ENCODE data around the gene KRT71. TPM values are rescaled to one million over a fixed set of nuclear protein-coding genes. Genes with fewer than 3 reads are reported as not detected.

The KRT71 gene
- not detected in 2 replicates for total RNA-seq
- long read RNA-seq = 0 reads

GRCh38 chr12:52552681-52553195 is at the start of gene KRT71:
KRT71 (minus strand) TSS chr12:52553145; CDS start chr12:52553077, 68 bp downstream.
- Mint-ChIP-seq H3K27me3 (ENCODE audit: low read depth) (peaks cover 43% of the 10 kb centered on the region), H3K27ac (ENCODE audit: unreplicated experiment) (peak within 1 kb of the TSS; percentile 40), H3K4me3 (no peak within 1 kb of the TSS), H3K9me3 (no peaks in the 10 kb centered on the region), H3K36me3 (ENCODE audit: low read depth) (no peaks in the 10 kb centered on the region), H3K4me1 (no peaks in the 10 kb centered on the region)
- no peak for TF ChIP-seq CTCF (conservative IDR thresholded peaks at IDR 0.05)
- DNase-seq (ENCODE audit: low read depth, low spot score) = no peak

GRCh38 chr12:52602552-52602951 is 49.6 kb upstream of the KRT71 start:
- DNase-seq (ENCODE audit: low read depth, low spot score) = no peak
- peaks cover 45% of the 10 kb centered on the region for H3K27me3 Mint-ChIP-seq (ENCODE audit: low read depth)
- no peaks in the 10 kb centered on the region for H3K9me3 Mint-ChIP-seq
- H3K4me1 Mint-ChIP-seq = no peaks in the 10 kb centered on the region
- H3K27ac Mint-ChIP-seq (ENCODE audit: unreplicated experiment) = no peak overlapping the region
- no peak overlapping the region for H3K4me3 Mint-ChIP-seq
- H3K36me3 Mint-ChIP-seq (ENCODE audit: low read depth) = no peaks in the 10 kb centered on the region
- no peak for TF ChIP-seq CTCF (conservative IDR thresholded peaks at IDR 0.05)

GRCh38 chr12:52601671-52602070 is 48.7 kb upstream of the KRT71 start:
- DNase-seq (ENCODE audit: low read depth, low spot score) = no peak
- no peak for TF ChIP-seq CTCF (conservative IDR thresholded peaks at IDR 0.05)
- Mint-ChIP-seq H3K9me3 (no peaks in the 10 kb centered on the region), H3K4me1 (no peaks in the 10 kb centered on the region), H3K27ac (ENCODE audit: unreplicated experiment) (no peak overlapping the region), H3K4me3 (no peak overlapping the region), H3K27me3 (ENCODE audit: low read depth) (peaks cover 42% of the 10 kb centered on the region), H3K36me3 (ENCODE audit: low read depth) (no peaks in the 10 kb centered on the region)

- Mint-ChIP-seq H3K4me1 (no peaks in the 10 kb centered on the region), H3K9me3 (no peaks in the 10 kb centered on the region), H3K36me3 (ENCODE audit: low read depth) (no peaks in the 10 kb centered on the region), H3K27me3 (ENCODE audit: low read depth) (peaks cover 44% of the 10 kb centered on the region), H3K4me3 (no peak within 1 kb of the TSS), H3K27ac (ENCODE audit: unreplicated experiment) (no peak within 1 kb of the TSS)
- DNase-seq (ENCODE audit: low read depth, low spot score) = no peak
- no peak for TF ChIP-seq CTCF (conservative IDR thresholded peaks at IDR 0.05)
Measured at GRCh38 chr12:52600941-52601481, 48.1 kb upstream of the KRT71 start, which contains the start of gene KRT72. KRT72 (minus strand) TSS chr12:52601463; CDS start chr12:52601452, 11 bp downstream.

- no peaks in the 10 kb centered on the region for H3K9me3 Mint-ChIP-seq
- no peak overlapping the region for H3K27ac Mint-ChIP-seq (ENCODE audit: unreplicated experiment)
- DNase-seq (ENCODE audit: low read depth, low spot score) = no peak
- H3K27me3 Mint-ChIP-seq (ENCODE audit: low read depth) = peaks cover 49% of the 10 kb centered on the region
- no peaks in the 10 kb centered on the region for H3K36me3 Mint-ChIP-seq (ENCODE audit: low read depth)
- H3K4me3 Mint-ChIP-seq = no peak overlapping the region
- no peak for TF ChIP-seq CTCF (conservative IDR thresholded peaks at IDR 0.05)
- H3K4me1 Mint-ChIP-seq = no peaks in the 10 kb centered on the region
Measured at GRCh38 chr12:52600475-52600874, 47.5 kb upstream of the KRT71 start.

Data from neural crest cell (in vitro differentiated cells).